K562 (cell line): Measurements from ENCODE around the gene CPE. TPM values are rescaled to one million over a fixed set of nuclear protein-coding genes. Genes with fewer than 3 reads are reported as not detected.

Source experiments
- C11orf30 ChIP-seq: fragments of 450-650 bp; IDR thresholded peaks from 2 replicates; pipeline ENCODE4 v1.6.1; 2016; ENCODE audit warnings: low read depth, mild to moderate bottlenecking
- CBX1 ChIP-seq: sonication (generic); IDR thresholded peaks from 2 replicates; pipeline ENCODE4 v1.6.1; 2016; ENCODE audit warnings: antibody characterized with exemption, low read depth, mild to moderate bottlenecking
- CCNT2 ChIP-seq: IDR thresholded peaks from 2 replicates; pipeline ENCODE4 v1.6.1; 2011; ENCODE audit warnings: borderline replicate concordance, low read depth, mild to moderate bottlenecking, moderate library complexity, mixed read lengths, low read length; ENCODE audit not compliant: insufficient read length; ENCODE audit errors: extremely low read depth
- ESRRB ChIP-seq: fragments of 250-450 bp; sonication (Bioruptor Pico); IDR thresholded peaks from 2 replicates; pipeline ENCODE4 v1.5.0; 2020; ENCODE audit warnings: mild to moderate bottlenecking, moderate library complexity, borderline replicate concordance
- GTF3C2 ChIP-seq: IDR thresholded peaks from 3 replicates; pipeline ENCODE4 v1.6.1; 2011; ENCODE audit warnings: borderline replicate concordance, mild to moderate bottlenecking, moderate library complexity; ENCODE audit not compliant: insufficient read length; ENCODE audit errors: extremely low read depth
- HCFC1 ChIP-seq: IDR thresholded peaks from 2 replicates; pipeline ENCODE4 v1.6.1; 2012; ENCODE audit warnings: low read depth, low read length, improper control_type of control experiment
- HINFP ChIP-seq: fragments of 450-650 bp; conservative IDR thresholded peaks from 2 replicates; pipeline ENCODE4 v1.6.1; 2016; ENCODE audit warnings: missing genetic modification characterization, low read depth, mild to moderate bottlenecking, control low read depth, missing compliant biosample characterization
- HNRNPH1 ChIP-seq: fragments of 200-400 bp; formaldehyde crosslinking; optimal IDR thresholded peaks from 2 replicates; pipeline ENCODE3; 2017; ENCODE audit warnings: low read depth, mild to moderate bottlenecking, low read length, moderate library complexity
- MYNN ChIP-seq, 2 experiments: sonication (generic); formaldehyde crosslinking in 1 of 2; IDR thresholded peaks; 2 replicates each; pipeline versions ENCODE4 v1.5.0 to v1.6.1; 2016 to 2020; ENCODE audit warnings: antibody characterized with exemption in 1 of 2, missing genetic modification reagents in 1 of 2
- NFE2 ChIP-seq: IDR thresholded peaks from 2 replicates; pipeline ENCODE4 v1.6.1; 2014; ENCODE audit warnings: antibody characterized with exemption, low read depth
- POLR3A ChIP-seq: IDR thresholded peaks from 2 replicates; pipeline ENCODE4 v1.6.1; 2011; ENCODE audit warnings: borderline replicate concordance, mild to moderate bottlenecking, moderate library complexity; ENCODE audit not compliant: insufficient read length, insufficient read depth; ENCODE audit errors: extremely low read depth
- RBM25 ChIP-seq: fragments of 200-400 bp; formaldehyde crosslinking; IDR thresholded peaks from 2 replicates; pipeline ENCODE4 v1.6.1; 2018; ENCODE audit warnings: low read length, low read depth, moderate library complexity; ENCODE audit not compliant: severe bottlenecking
- STAT5A ChIP-seq: IDR thresholded peaks from 2 replicates; pipeline ENCODE4 v1.6.1; 2012; ENCODE audit warnings: low read length, inconsistent platforms, borderline replicate concordance
- ZNF175 ChIP-seq: fragments of 200-800 bp; sonication (Bioruptor generic); IDR thresholded peaks from 2 replicates; pipeline ENCODE4 v1.6.1; 2016; ENCODE audit warnings: low read depth, mild to moderate bottlenecking, missing genetic modification characterization, missing compliant biosample characterization
- polyA plus RNA-seq, 8 experiments: library from polyadenylated mRNA; depleted of rRNA in 4 of 8; stranded (reverse) in 5 of 8; unstranded in 3 of 8; fragments of >200 nt; fragmentation: Nextera tagmentation in 2 of 8; fragmentation: Illumina TruSeq in 1 of 8; extraction: Ambion mirVana in 2 of 8; extraction: Trizol in 1 of 8; gene quantifications; 2 replicates each; pipeline versions ENCODE4 v1.2.1 to v1.2.3, GENCODE V29; 2011 to 2014; ENCODE audit warnings: inconsistent platforms in 1 of 8, missing spikeins in 1 of 8
- total RNA-seq, 7 experiments: library from RNA; depleted of rRNA in 6 of 7; stranded (reverse); fragments of >200 nt in 6 of 7; fragmentation: Illumina TruSeq in 2 of 7; extraction: Trizol in 2 of 7; gene quantifications; 2 replicates each; pipeline versions ENCODE4 v1.2.1 to v1.2.3, GENCODE V29; 2011 to 2021; ENCODE audit warnings: low replicate concordance in 1 of 7
- TF ChIP-seq, protein P1 (sequence below), 2 experiments: IDR thresholded peaks; 2 replicates each; pipeline ENCODE4 v1.6.1; 2011; ENCODE audit warnings: borderline replicate concordance in 1 of 2, control low read depth in 1 of 2, low read depth in 1 of 2, low read length in 1 of 2, mild to moderate bottlenecking in 1 of 2, mixed read lengths in 1 of 2, moderate library complexity in 1 of 2; ENCODE audit not compliant: insufficient read depth in 1 of 2, insufficient read length in 1 of 2, poor library complexity in 1 of 2, severe bottlenecking in 1 of 2; ENCODE audit errors: extremely low read depth in 1 of 2
- TF ChIP-seq, protein P2 (sequence below): sonication (generic); formaldehyde crosslinking; IDR thresholded peaks from 2 replicates; pipeline ENCODE4 v1.9.0; 2022; ENCODE audit warnings: mild to moderate bottlenecking, missing genetic modification reagents
- TF ChIP-seq, protein P3 (sequence below): sonication (generic); formaldehyde crosslinking; IDR thresholded peaks from 2 replicates; pipeline ENCODE4 v1.5.0; 2020; ENCODE audit warnings: missing genetic modification reagents
- TF ChIP-seq, protein P4 (sequence below): fragments of 450-650 bp; IDR thresholded peaks from 2 replicates; pipeline ENCODE4 v1.7.0; 2016; ENCODE audit warnings: borderline replicate concordance

CPE gene
- total and polyA plus RNA-seq, 9 of the 15 experiments (the other 6 are each of a cell fraction or from before 2014, with no cell fraction given), result 0.04 to 0.16 (median 0.06) TPM; not detected in 4

DNA sequence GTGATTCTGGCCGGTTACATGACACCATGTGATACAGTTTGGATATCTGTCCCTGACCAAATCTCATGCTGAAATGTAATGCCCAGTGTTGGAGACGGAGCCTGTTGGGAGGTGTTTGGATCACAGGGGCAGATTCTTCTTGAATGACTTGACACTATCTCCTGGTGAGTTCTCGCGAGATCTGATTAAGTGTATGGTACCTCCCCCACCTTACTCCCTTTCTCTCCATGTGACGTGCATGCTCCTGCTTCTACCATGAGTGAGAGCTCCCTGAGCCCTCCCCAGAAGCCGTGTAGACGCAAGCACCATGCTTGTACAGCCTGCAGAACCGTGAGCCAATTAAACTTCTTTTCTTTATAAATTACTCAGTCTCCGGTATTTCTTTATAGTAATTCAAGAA is 23.6 kb downstream of the CPE start (continued):
- TF ChIP-seq HINFP (tag) (no peak), CBX1 (no peak), C11orf30 (peak; percentile 37; the same call in 1 of the 2 replicates), ESRRB (CRISPR knock-in tag) (no peak), GTF3C2 (no peak), HNRNPH1 (no peak), ZNF175 (no peak), STAT5A (no peak), MYNN (IDR thresholded peaks at IDR 0.05) (no peak), MYNN (CRISPR knock-in tag; IDR thresholded peaks at IDR 0.05) (no peak), HCFC1 (no peak), RBM25 (no peak), CCNT2 (no peak), NFE2 (peak; percentile 68), POLR3A (no peak)
- TF ChIP-seq, protein P1, sequence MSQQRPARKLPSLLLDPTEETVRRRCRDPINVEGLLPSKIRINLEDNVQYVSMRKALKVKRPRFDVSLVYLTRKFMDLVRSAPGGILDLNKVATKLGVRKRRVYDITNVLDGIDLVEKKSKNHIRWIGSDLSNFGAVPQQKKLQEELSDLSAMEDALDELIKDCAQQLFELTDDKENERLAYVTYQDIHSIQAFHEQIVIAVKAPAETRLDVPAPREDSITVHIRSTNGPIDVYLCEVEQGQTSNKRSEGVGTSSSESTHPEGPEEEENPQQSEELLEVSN (IDR thresholded peaks at IDR 0.05; ENCODE audit: borderline replicate concordance in 1 of 2, extremely low read depth in 1 of 2, insufficient read depth in 1 of 2, insufficient read length in 1 of 2, low read depth in 1 of 2, low read length in 1 of 2, poor library complexity in 1 of 2, severe bottlenecking in 1 of 2), result no peak
- TF ChIP-seq, protein P2, sequence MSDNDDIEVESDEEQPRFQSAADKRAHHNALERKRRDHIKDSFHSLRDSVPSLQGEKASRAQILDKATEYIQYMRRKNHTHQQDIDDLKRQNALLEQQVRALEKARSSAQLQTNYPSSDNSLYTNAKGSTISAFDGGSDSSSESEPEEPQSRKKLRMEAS (CRISPR knock-in tag), result no peak
- TF ChIP-seq, protein P3, sequence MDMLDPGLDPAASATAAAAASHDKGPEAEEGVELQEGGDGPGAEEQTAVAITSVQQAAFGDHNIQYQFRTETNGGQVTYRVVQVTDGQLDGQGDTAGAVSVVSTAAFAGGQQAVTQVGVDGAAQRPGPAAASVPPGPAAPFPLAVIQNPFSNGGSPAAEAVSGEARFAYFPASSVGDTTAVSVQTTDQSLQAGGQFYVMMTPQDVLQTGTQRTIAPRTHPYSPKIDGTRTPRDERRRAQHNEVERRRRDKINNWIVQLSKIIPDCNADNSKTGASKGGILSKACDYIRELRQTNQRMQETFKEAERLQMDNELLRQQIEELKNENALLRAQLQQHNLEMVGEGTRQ (CRISPR knock-in tag), result 0 out of 2 replicates have a peak, but pooled peaks have one; percentile 17
- TF ChIP-seq, protein P4, sequence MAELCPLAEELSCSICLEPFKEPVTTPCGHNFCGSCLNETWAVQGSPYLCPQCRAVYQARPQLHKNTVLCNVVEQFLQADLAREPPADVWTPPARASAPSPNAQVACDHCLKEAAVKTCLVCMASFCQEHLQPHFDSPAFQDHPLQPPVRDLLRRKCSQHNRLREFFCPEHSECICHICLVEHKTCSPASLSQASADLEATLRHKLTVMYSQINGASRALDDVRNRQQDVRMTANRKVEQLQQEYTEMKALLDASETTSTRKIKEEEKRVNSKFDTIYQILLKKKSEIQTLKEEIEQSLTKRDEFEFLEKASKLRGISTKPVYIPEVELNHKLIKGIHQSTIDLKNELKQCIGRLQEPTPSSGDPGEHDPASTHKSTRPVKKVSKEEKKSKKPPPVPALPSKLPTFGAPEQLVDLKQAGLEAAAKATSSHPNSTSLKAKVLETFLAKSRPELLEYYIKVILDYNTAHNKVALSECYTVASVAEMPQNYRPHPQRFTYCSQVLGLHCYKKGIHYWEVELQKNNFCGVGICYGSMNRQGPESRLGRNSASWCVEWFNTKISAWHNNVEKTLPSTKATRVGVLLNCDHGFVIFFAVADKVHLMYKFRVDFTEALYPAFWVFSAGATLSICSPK, result no peak
